ENCODE results near the gene LCA5.
"Not testable (repeated sequence)": the region's sequence is repeated elsewhere in the genome, so short reads cannot be mapped to it uniquely, and the experiment has no call there.

Gene LCA5

GRCh38 chr6:79463621-79464050 is 73.6 kb downstream of the LCA5 start:
- no peak for TF ChIP-seq CTCF (IDR thresholded peaks at IDR 0.05; ENCODE audit: extremely low read depth, insufficient read depth, missing control alignments)
- in situ Hi-C loops (cut with MboI; ENCODE audit: low pct_unique_long_range_greater_than_20kb, low sequenced_read_pairs, unreplicated experiment): no loop called here
- no peak for DNase-seq (ENCODE audit: low spot score)

GRCh38 chr6:79461205-79461604 is 76.0 kb downstream of the LCA5 start:
- in situ Hi-C loops (cut with MboI; ENCODE audit: low pct_unique_long_range_greater_than_20kb, low sequenced_read_pairs, unreplicated experiment): no loop called here
- no peak for TF ChIP-seq CTCF (IDR thresholded peaks at IDR 0.05; ENCODE audit: extremely low read depth, insufficient read depth, missing control alignments)
- DNase-seq (ENCODE audit: low spot score): no peak

GRCh38 chr6:79455446-79455845 is 81.8 kb downstream of the LCA5 start:
- in situ Hi-C loops (cut with MboI; ENCODE audit: low pct_unique_long_range_greater_than_20kb, low sequenced_read_pairs, unreplicated experiment): no loop called here
- TF ChIP-seq CTCF (IDR thresholded peaks at IDR 0.05; ENCODE audit: extremely low read depth, insufficient read depth, missing control alignments): no peak
- no peak for DNase-seq (ENCODE audit: low spot score)

GRCh38 chr6:79453558-79454042 is 83.6 kb downstream of the LCA5 start:
- no peak for DNase-seq (ENCODE audit: low spot score)
- in situ Hi-C loops (cut with MboI; ENCODE audit: low pct_unique_long_range_greater_than_20kb, low sequenced_read_pairs, unreplicated experiment): no loop called here
- no peak for TF ChIP-seq CTCF (IDR thresholded peaks at IDR 0.05; ENCODE audit: extremely low read depth, insufficient read depth, missing control alignments)

GRCh38 chr6:79450984-79451383 is 86.2 kb downstream of the LCA5 start:
- DNase-seq (ENCODE audit: low spot score): no peak
- in situ Hi-C loops (cut with MboI; ENCODE audit: low pct_unique_long_range_greater_than_20kb, low sequenced_read_pairs, unreplicated experiment): no loop called here
- TF ChIP-seq CTCF (IDR thresholded peaks at IDR 0.05; ENCODE audit: extremely low read depth, insufficient read depth, missing control alignments): no peak

GRCh38 chr6:79446006-79446405 is 91.2 kb downstream of the LCA5 start:
- TF ChIP-seq CTCF (IDR thresholded peaks at IDR 0.05; ENCODE audit: extremely low read depth, insufficient read depth, missing control alignments): no peak
- in situ Hi-C loops (cut with MboI; ENCODE audit: low pct_unique_long_range_greater_than_20kb, low sequenced_read_pairs, unreplicated experiment): no loop called here
- no peak for DNase-seq (ENCODE audit: low spot score)

GRCh38 chr6:79443876-79444275 is 93.4 kb downstream of the LCA5 start:
- DNase-seq (ENCODE audit: low spot score); in situ Hi-C loops (cut with MboI; ENCODE audit: low pct_unique_long_range_greater_than_20kb, low sequenced_read_pairs, unreplicated experiment): not testable (repeated sequence)

All from GM13977 (cell line).